Iris pigment epithelial cell (primary cell): Measurements from ENCODE around the gene TMEM176B.
"Not testable (repeated sequence)": the region's sequence is repeated elsewhere in the genome, so short reads cannot be mapped to it uniquely, and the experiment has no call there.

Source experiments
- DNase-seq: peaks from one replicate; pipeline ENCODE4 v3.0.0-alpha.2; 2011; ENCODE audit warnings: low read depth

The TMEM176B gene

DNA sequence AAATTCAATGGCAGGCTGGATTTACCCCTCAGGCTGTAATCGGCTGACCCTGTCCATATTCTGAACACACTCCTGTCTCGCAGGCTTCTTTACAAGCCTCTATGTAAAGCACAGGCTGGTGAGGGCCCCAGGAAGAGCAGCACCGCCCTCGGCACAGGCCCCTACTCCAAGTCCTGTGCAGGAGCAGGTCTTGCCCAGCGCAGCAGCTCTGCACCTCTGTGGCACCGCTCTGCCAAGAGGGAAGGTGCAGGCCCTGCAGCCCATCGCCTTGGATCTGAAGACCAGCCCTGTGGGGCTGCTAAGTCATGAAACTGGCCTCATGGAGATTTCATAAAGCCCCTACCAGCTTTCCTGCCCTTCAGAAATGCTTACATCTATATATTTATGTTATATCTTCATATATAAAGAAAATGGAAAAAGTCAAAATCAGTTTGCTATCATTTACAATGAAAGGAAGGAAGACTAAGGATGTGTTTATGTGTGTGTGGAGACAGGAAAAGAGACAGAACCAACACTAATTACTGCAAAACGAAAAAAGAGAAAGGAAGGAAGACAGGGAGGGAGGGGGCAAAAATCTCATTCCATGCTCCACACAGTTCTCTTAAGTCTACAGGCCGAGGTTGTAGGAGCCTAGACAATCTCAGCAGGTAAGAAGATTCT is 9.6 kb downstream of the TMEM176B start:
- no peak for DNase-seq

GRCh38 chr7:150788474-150789269 is 11.5 kb downstream of the TMEM176B start:
- DNase-seq, result peak; percentile 13

DNA sequence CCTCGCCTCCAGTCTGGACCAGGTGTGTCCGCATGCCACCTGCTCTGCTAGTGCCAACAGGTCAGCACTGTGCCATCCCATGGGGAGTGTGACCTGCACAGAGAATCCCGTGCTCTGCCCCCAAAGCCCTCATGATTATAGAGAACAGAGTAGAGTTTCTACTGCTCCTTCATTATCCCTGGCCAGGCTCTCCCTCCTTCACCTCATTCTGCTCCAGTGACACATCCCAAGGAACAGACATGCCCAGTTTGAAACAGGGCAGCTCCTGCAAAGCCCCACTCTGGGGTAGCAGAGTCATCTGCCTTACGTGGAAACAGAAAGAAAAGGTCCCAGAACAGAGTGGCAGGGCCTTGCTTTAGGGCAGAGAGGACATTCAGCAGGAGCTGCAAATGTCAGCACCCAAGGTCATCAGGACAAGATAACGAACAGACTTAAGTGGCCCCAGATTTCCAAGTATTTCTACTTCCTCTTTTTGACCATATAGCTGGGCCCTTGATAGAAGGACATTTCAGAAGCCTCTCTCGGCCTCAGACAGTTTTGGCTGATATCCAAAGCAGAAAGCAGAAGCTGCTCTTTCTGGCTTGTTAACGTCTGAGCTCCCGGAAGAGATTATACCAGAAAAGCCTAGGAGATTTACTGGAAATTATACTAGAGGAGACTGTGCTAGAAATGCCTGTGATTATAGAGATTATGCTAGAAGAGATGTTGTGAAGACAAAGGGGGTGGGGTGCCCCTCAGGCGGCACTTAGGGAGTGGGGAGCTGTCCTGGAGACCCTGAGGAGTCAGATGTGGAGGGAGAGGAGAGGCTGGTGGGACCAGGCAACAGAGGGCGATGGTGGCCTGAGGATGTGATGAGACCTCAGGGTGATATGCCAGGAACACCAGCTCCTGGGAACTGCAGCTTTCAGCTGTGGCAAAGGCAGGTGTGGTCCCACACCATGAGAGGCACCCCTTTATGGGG is 12.6 kb downstream of the TMEM176B start:
- DNase-seq, result peak; percentile 22

DNA sequence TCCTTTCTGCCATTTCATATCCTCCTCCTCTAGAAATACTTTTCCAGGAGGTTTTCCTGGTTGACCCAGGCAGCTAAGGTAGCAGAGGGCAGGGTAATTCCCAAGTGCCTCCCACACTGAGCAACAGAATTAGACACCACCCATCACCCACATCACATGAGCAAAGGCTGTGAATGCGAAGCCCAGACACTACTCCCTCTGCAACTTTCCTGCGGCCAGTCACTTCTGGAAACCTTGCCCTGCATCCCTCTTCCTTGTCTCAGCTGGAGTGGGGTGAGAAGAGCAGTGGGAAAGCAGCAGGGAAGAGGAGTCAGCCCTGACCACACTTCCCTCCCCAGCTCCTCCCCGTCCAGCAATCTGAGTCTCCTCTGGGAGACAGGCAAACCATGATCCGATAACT is 15.2 kb downstream of the TMEM176B start:
- no peak for DNase-seq

DNA sequence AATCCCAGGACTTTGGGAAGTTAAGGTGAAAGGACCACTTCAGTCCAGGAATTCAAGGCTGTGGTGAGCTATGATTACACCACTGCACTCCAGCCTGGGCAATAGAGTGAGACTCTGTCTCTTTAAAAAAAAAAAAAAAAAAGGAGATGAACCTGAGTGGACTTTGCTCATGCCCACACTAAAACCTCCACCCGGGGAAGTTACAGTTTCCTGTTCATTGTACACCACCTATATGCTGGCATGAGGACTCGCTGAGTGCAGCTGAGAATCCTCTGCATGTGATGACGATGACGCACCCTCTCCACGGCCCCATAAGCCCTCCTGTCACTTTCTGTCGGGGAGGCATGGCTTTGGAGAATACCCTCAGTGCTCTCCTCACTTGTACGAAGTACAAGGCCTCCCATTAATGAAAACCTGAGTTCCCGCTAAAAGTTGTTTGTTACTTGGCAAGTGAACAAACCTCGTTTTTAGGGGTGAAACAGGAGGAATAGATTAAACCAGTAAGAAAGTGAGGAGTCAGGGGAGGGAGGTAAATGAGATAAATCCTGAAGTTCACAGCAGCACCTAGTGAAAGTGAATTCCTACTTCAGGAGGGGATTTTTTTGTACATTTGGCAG is 15.9 kb downstream of the TMEM176B start:
- no peak for DNase-seq

DNA sequence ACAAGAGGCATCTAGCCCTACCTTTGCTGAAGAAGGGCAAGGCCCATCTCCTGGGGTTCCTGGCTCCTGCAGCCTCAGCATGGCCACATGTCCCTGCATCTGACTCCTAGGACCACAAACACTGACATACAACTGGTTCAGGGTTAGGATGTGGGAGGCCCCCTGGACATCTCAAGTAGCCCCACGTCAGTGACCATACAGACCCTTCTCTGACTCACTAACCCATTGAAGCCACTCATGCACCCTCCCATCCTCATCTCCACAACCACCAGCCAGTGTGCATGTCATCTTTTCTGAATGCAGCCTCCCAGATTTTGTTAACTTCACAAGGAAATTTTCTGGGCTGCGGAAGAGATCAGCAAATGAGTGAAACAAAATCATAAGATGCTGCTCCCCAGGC is 18.2 kb downstream of the TMEM176B start:
- DNase-seq, result no peak

DNA sequence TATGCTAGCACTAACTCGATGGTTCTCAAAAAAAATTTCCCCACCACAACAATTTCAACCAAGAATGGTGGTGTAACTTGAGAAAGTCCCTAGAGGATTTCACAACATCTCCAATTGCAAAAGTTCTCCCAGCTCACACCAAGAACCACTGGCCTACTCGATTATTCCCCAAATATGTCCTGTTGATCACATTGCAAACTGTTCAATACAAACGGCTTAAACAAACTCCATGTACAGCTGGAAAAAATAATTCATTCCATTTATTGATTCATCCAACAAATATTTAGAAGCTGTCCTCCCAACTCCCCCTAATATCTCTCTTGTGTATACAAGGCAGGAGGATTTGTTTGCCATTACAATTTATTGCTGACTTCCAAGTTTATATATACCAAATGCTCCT is 19.1 kb downstream of the TMEM176B start:
- peak; percentile 71 for DNase-seq

- DNase-seq, result no peak
These were observed 19.9 kb downstream of the TMEM176B start for GRCh38 chr7:150780292-150780691.

GRCh38 chr7:150778738-150779301 is 21.3 kb downstream of the TMEM176B start:
- peak; percentile 59 for DNase-seq

DNA sequence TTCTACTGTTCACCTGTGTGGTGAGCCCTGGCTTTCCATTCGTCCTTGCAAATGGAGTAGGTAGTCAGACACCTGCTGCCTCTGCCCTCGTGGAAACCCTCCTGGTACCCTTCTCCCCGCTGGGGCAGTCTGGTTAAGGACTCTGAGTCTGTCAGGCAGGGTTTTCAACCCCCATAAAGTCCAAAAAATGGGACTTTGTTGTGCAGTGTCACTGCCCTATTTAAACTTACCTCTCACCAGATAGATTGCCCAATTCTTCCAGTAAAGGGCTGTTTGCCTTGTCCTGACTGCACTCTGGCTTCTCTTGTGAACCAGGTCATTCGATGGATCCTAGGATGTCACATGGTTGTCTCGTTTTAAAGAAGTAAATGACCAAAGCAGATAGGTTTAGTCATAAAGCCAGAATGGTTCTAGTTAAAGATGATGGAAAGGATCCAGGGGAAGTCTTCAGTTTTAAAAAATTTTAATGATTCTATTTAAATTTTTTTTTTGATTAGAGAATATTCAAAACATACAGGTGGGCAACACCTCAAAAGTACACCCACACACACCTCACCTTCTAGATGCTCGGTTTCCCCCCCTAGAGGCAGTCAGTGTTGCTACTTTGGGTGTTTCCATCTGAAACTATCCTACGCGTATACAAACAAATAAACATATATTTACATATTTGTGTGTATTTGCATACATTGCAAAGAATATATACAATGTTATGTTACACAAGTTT is 22.0 kb downstream of the TMEM176B start:
- DNase-seq, result no peak

DNA sequence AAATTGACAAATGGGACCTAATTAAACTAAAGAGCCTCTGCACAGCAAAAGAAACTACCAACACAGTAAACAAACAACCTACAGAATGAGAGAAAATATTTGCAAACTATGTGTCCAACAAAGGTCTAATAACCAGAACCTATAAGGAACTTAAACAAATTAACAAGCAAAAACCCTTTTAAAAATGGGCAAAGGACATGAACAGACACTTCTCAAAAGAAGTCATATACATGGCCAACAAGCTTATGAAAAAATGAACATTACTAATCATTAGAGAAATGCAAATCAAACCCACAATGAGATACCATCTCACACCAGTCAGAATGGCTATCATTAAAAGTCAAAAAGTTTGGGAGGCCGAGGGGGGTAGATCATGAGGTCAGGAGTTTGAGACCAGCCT is 26.0 kb downstream of the TMEM176B start:
- not testable (repeated sequence) for DNase-seq

GRCh38 chr7:150769768-150770167 is 30.4 kb downstream of the TMEM176B start:
- DNase-seq, result no peak

- no peak for DNase-seq
These were observed 33.8 kb downstream of the TMEM176B start for GRCh38 chr7:150766334-150766709.

GRCh38 chr7:150759479-150759878 is 40.7 kb downstream of the TMEM176B start:
- no peak for DNase-seq

DNA sequence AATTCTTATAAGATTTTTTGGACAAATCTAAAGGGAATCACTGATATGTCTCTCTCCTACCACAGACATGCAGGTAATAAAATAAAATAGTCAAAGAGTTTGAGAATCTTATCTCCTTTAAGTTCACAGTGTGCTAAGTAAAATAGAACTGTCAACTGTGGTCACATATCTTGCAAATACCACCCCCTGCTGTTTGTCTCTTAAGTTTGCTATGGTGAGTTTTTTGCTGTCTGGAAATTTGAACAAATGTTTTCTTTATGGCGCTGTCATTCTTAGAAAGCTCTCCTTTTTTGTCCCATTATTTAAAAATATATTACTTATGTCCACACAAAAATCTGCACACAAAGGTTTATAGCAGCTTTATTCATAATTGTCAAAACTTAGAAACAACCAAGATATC is 43.3 kb downstream of the TMEM176B start:
- no peak for DNase-seq

GRCh38 chr7:150756166-150756565 is 44.0 kb downstream of the TMEM176B start:
- no peak for DNase-seq

DNA sequence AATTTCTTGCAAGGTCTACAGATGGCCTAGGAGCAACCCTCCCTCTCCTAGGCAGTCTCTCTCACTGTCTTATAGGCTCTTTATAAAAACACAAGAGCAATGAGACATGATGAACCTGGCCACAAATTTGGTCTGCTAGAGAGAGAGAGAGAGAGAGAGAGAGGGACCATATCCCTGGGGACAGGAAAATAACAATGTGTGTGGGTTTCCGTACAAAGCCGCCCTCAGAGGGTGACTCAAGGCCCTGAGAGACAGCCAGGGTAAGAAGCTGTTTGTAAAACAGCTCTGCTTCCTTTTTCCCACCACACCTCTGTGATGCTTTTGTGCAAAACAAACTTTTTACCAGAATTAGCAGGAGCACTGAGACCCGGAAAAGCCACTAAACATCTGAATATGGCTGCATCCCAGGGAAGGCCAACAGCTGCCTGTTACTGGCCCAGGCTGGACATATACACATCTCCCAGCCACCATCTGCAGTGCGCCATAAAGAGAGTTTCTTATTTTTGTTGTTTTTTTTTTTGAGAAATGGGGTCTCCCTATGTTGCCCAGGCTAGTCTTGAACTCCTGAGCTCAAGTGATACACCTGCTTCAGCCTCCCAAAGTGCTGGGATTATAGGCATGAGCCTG is 44.6 kb downstream of the TMEM176B start:
- DNase-seq, result no peak

- no peak for DNase-seq
These were observed 45.2 kb downstream of the TMEM176B start for GRCh38 chr7:150754951-150755350.

GRCh38 chr7:150753826-150754603 is 46.1 kb downstream of the TMEM176B start:
- DNase-seq, result no peak

GRCh38 chr7:150753239-150753638 is 46.9 kb downstream of the TMEM176B start:
- no peak for DNase-seq
